Smooth muscle cell of the umbilical artery (primary cell): Measurements from ENCODE around the gene TRRAP. TPM values are rescaled to one million over a fixed set of nuclear protein-coding genes. Genes with fewer than 3 reads are reported as not detected.

Source experiments
- total RNA-seq: library from RNA; depleted of rRNA; stranded (reverse); fragments of >200 nt; gene quantifications from 2 replicates; pipeline ENCODE4 v1.2.3, GENCODE V29; 2014

Gene TRRAP
- 18.7 and 40.1 TPM in 2 replicates for total RNA-seq

DNA sequence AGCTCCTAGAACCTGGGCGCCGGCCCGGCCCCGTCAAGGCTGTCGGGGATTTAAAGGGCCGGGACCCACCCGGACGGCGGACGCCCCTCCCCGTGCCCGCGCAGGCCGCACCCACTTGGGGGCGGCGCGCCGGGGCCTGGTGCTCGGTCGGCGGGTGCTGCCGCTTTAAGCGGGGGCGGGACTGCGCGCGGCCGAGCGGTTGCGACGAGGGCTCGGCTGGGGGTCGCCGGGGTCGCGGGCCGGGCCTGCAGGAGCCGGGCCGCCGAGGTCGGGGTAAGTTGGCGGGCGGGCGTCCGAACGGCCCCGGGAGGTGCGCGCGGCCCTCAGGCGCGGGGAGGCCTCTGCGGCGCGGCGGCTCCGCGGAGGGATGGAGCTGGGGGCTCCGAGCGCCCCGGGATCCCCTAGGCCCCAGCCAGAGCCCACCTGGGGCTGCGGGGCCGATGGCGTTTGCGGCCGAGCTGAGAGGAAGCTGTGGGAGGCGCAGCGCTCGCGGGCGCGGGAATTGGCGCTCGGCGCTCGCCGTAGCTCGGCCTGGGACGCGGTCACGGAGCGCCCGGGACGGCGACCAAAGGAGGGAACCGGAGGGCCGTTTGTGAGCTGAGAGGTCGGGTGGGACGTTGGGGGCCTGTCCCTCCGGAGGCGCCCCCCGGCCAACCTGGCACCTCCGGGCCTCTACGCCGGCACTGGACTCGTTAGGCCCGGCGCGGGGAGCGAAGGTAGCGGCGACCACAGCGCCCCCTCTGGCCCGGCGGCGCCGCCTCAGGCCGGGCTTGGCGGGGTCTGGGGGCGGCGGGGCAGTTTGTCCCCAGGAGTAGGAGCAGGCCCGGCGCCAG, at the start of gene TRRAP:
TRRAP (plus strand) TSS at position 168 of the 833 bp plus-strand sequence. CDS start 2,619 bp downstream, outside the sequence.

GRCh38 chr7:98869597-98870120, 8.7 kb upstream of the TRRAP start, which contains the start of gene TMEM130:
TMEM130 (minus strand) TSS chr7:98870014; CDS start chr7:98869861, 153 bp downstream.

Other genes starting within 250 kb of the TRRAP start
- gene TMEM130, start 8.5 kb upstream of the TRRAP start, total RNA-seq, result 0.30 and 0.88 TPM in 2 replicates